HepG2 (cell line): ENCODE measurements around the gene NCKIPSD. TPM values are rescaled to one million over a fixed set of nuclear protein-coding genes. Genes with fewer than 3 reads are reported as not detected.

Source experiments
- AKAP8 ChIP-seq: sonication (generic); formaldehyde crosslinking; IDR thresholded peaks from 2 replicates; pipeline ENCODE4 v1.5.1; 2020; ENCODE audit warnings: mild to moderate bottlenecking, missing genetic modification reagents
- CHCHD3 ChIP-seq: sonication (generic); formaldehyde crosslinking; IDR thresholded peaks from 2 replicates; pipeline ENCODE4 v1.8.0; 2022; ENCODE audit warnings: mild to moderate bottlenecking, missing genetic modification reagents, moderate library complexity
- E2F5 ChIP-seq: sonication (generic); formaldehyde crosslinking; conservative IDR thresholded peaks from 2 replicates; pipeline ENCODE4 v1.4.0; 2020; ENCODE audit warnings: missing genetic modification reagents
- ELF3 ChIP-seq: IDR thresholded peaks from 2 replicates; pipeline ENCODE4 v1.6.1; 2016; ENCODE audit warnings: missing genetic modification reagents, missing compliant biosample characterization
- FOXC1 ChIP-seq: sonication (generic); formaldehyde crosslinking; IDR thresholded peaks from 2 replicates; pipeline ENCODE4 v1.8.0; 2022; ENCODE audit warnings: mild to moderate bottlenecking, missing genetic modification reagents, borderline replicate concordance
- MLLT10 ChIP-seq: sonication (generic); formaldehyde crosslinking; IDR thresholded peaks from 2 replicates; pipeline ENCODE4 v1.4.0; 2020; ENCODE audit warnings: missing genetic modification reagents
- NFYB ChIP-seq: sonication (generic); formaldehyde crosslinking; IDR thresholded peaks from 2 replicates; pipeline ENCODE4 v1.4.0; 2020; ENCODE audit warnings: missing genetic modification reagents
- NONO ChIP-seq, 2 experiments: fragments of 450-650 bp in 1 of 2; sonication (generic) in 1 of 2; formaldehyde crosslinking in 1 of 2; IDR thresholded peaks in 1 of 2; conservative IDR thresholded peaks in 1 of 2; 2 replicates each; pipeline versions ENCODE4 v1.6.1 to v1.8.0; 2017 to 2022; ENCODE audit warnings: mild to moderate bottlenecking in 1 of 2, missing genetic modification reagents in 1 of 2, moderate library complexity in 1 of 2
- NR3C1 ChIP-seq: sonication (generic); formaldehyde crosslinking; IDR thresholded peaks from 2 replicates; pipeline ENCODE4 v1.4.0; 2020; ENCODE audit warnings: missing genetic modification reagents
- ONECUT2 ChIP-seq: sonication (generic); formaldehyde crosslinking; IDR thresholded peaks from 2 replicates; pipeline ENCODE4 v1.4.0; 2020; ENCODE audit warnings: missing genetic modification reagents
- POLR2A ChIP-seq, 2 experiments: IDR thresholded peaks; 2 replicates each; pipeline ENCODE4 v1.6.1; 2011; ENCODE audit warnings: low read depth in 2 of 2, low read length in 2 of 2, mild to moderate bottlenecking in 1 of 2, moderate library complexity in 1 of 2; ENCODE audit not compliant: insufficient read depth in 1 of 2
- RFX1 ChIP-seq: fragments of 450-650 bp; IDR thresholded peaks from 2 replicates; pipeline ENCODE4 v1.6.1; 2017
- RXRA ChIP-seq: sonication (generic); formaldehyde crosslinking; IDR thresholded peaks from 2 replicates; pipeline ENCODE4 v1.5.1; 2020; ENCODE audit warnings: missing genetic modification reagents
- SP2 ChIP-seq: sonication (generic); formaldehyde crosslinking; IDR thresholded peaks from 2 replicates; pipeline ENCODE4 v1.5.1; 2020; ENCODE audit warnings: mild to moderate bottlenecking, missing genetic modification reagents
- TFDP2 ChIP-seq: sonication (generic); formaldehyde crosslinking; IDR thresholded peaks from 2 replicates; pipeline ENCODE4 v1.4.0; 2020; ENCODE audit warnings: missing genetic modification reagents
- THAP11 ChIP-seq: IDR thresholded peaks from 2 replicates; pipeline ENCODE4 v1.6.1; 2016; ENCODE audit warnings: missing biosample characterization, missing genetic modification reagents
- ZFP36 ChIP-seq: fragments of 150-350 bp; IDR thresholded peaks from 2 replicates; pipeline ENCODE4 v1.6.1; 2018; ENCODE audit warnings: borderline replicate concordance, low read length, low read depth; ENCODE audit not compliant: partially characterized antibody
- ZMYM4 ChIP-seq: sonication (generic); formaldehyde crosslinking; IDR thresholded peaks from 2 replicates; pipeline ENCODE4 v1.8.1; 2023; ENCODE audit warnings: mild to moderate bottlenecking, missing genetic modification reagents
- ZNF253 ChIP-seq: sonication (generic); formaldehyde crosslinking; IDR thresholded peaks from 2 replicates; pipeline ENCODE4 v1.8.0; 2022; ENCODE audit warnings: mild to moderate bottlenecking, missing genetic modification reagents, borderline replicate concordance
- ZNF256 ChIP-seq: sonication (generic); formaldehyde crosslinking; conservative IDR thresholded peaks from 2 replicates; pipeline ENCODE4 v1.4.0; 2020; ENCODE audit warnings: missing genetic modification reagents
- ZNF263 ChIP-seq: sonication (generic); formaldehyde crosslinking; IDR thresholded peaks from 2 replicates; pipeline ENCODE4 v1.4.0; 2020; ENCODE audit warnings: missing genetic modification reagents
- ZNF292 ChIP-seq: sonication (generic); formaldehyde crosslinking; IDR thresholded peaks from 2 replicates; pipeline ENCODE4 v1.8.1; 2022; ENCODE audit warnings: mild to moderate bottlenecking, low read depth, missing genetic modification reagents, borderline replicate concordance
- ZNF607 ChIP-seq: sonication (generic); formaldehyde crosslinking; IDR thresholded peaks from 2 replicates; pipeline ENCODE4 v1.5.1; 2020; ENCODE audit warnings: missing genetic modification reagents, mild to moderate bottlenecking, borderline replicate concordance
- ZNF816 ChIP-seq: sonication (generic); formaldehyde crosslinking; IDR thresholded peaks from 2 replicates; pipeline ENCODE4 v1.8.0; 2022; ENCODE audit warnings: missing genetic modification reagents, mild to moderate bottlenecking, borderline replicate concordance
- ZNF841 ChIP-seq: sonication (generic); formaldehyde crosslinking; IDR thresholded peaks from 2 replicates; pipeline ENCODE4 v1.8.1; 2023; ENCODE audit warnings: missing genetic modification reagents, borderline replicate concordance
- polyA plus RNA-seq, 8 experiments: library from polyadenylated mRNA; depleted of rRNA in 3 of 8; stranded (reverse) in 7 of 8; unstranded in 1 of 8; fragments of >200 nt; fragmentation: Illumina TruSeq in 4 of 8; extraction: Trizol in 4 of 8; gene quantifications; 2 replicates each; pipeline versions ENCODE4 v1.2.1 to v1.2.3, GENCODE V29; 2011 to 2016; ENCODE audit warnings: low read depth in 4 of 8, missing spikeins in 1 of 8, mixed read lengths in 1 of 8; ENCODE audit not compliant: insufficient read depth in 1 of 8
- total RNA-seq, 5 experiments: library from RNA; depleted of rRNA; stranded (reverse); fragments of >200 nt; fragmentation: Illumina TruSeq; extraction: Trizol; gene quantifications; 2 replicates each; pipeline ENCODE4 v1.2.3, GENCODE V29; 2016; ENCODE audit warnings: low read depth in 1 of 5
- TF ChIP-seq, protein P1 (sequence below): IDR thresholded peaks from 2 replicates; pipeline ENCODE4 v1.6.1; 2012; ENCODE audit warnings: inconsistent platforms
- TF ChIP-seq, protein P2 (sequence below): sonication (generic); formaldehyde crosslinking; IDR thresholded peaks from 2 replicates; pipeline ENCODE4 v1.4.0; 2020; ENCODE audit warnings: missing genetic modification reagents, borderline replicate concordance
- TF ChIP-seq, protein P3 (sequence below): sonication (generic); formaldehyde crosslinking; IDR thresholded peaks from 2 replicates; pipeline ENCODE4 v1.4.0; 2020; ENCODE audit warnings: mild to moderate bottlenecking, missing genetic modification reagents

NCKIPSD gene
- total and polyA plus RNA-seq, 2 of the 13 experiments (the other 11 are each of a cell fraction or from before 2014, with no cell fraction given), result 13.5 to 35.2 TPM

- TF ChIP-seq, protein P1, sequence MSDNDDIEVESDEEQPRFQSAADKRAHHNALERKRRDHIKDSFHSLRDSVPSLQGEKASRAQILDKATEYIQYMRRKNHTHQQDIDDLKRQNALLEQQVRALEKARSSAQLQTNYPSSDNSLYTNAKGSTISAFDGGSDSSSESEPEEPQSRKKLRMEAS, result peak; percentile 30; the same call in 1 of the 2 replicates
- TF ChIP-seq NONO (IDR thresholded peaks at IDR 0.05), result no peak
- peak; percentile 71 for TF ChIP-seq NONO (CRISPR knock-in tag; conservative IDR thresholded peaks at IDR 0.05)
- no peak for TF ChIP-seq ZNF841
- TF ChIP-seq ZNF292 (CRISPR knock-in tag), result no peak
- peak; percentile 74 for TF ChIP-seq ELF3 (CRISPR knock-in tag)
- TF ChIP-seq POLR2A (IDR thresholded peaks at IDR 0.05; ENCODE audit: insufficient read depth in 1 of 2, low read depth in 2 of 2, low read length in 2 of 2), result peak; percentile 79 to 96
- no peak for TF ChIP-seq ZNF816 (CRISPR knock-in tag)
- 0 out of 2 replicates have a peak, but pooled peaks have one; percentile 28 for TF ChIP-seq FOXC1 (CRISPR knock-in tag)
- no peak for TF ChIP-seq MLLT10 (CRISPR knock-in tag)
- no peak for TF ChIP-seq NR3C1 (CRISPR knock-in tag)
- TF ChIP-seq THAP11 (CRISPR knock-in tag), result peak; percentile 85
- TF ChIP-seq NFYB (CRISPR knock-in tag), result peak; percentile 92
- peak; percentile 68 for TF ChIP-seq SP2
- TF ChIP-seq ONECUT2 (CRISPR knock-in tag), result 0 out of 2 replicates have a peak, but pooled peaks have one; percentile 12
- TF ChIP-seq ZMYM4, result peak; percentile 87
- TF ChIP-seq TFDP2, result peak; percentile 37; the same call in 1 of the 2 replicates
- no peak for TF ChIP-seq AKAP8 (CRISPR knock-in tag)
- TF ChIP-seq ZFP36, result no peak
- no peak for TF ChIP-seq ZNF253 (CRISPR knock-in tag)
- TF ChIP-seq ZNF263 (CRISPR knock-in tag), result 0 out of 2 replicates have a peak, but pooled peaks have one; percentile 10
- peak; percentile 77 for TF ChIP-seq RFX1
- TF ChIP-seq, protein P2, sequence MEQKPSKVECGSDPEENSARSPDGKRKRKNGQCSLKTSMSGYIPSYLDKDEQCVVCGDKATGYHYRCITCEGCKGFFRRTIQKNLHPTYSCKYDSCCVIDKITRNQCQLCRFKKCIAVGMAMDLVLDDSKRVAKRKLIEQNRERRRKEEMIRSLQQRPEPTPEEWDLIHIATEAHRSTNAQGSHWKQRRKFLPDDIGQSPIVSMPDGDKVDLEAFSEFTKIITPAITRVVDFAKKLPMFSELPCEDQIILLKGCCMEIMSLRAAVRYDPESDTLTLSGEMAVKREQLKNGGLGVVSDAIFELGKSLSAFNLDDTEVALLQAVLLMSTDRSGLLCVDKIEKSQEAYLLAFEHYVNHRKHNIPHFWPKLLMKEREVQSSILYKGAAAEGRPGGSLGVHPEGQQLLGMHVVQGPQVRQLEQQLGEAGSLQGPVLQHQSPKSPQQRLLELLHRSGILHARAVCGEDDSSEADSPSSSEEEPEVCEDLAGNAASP (CRISPR knock-in tag), result peak; percentile 11; the same call in 1 of the 2 replicates
- TF ChIP-seq ZNF256, result no peak
- no peak for TF ChIP-seq E2F5 (CRISPR knock-in tag)
- peak; percentile 50; the same call in 1 of the 2 replicates for TF ChIP-seq RXRA (CRISPR knock-in tag)
- TF ChIP-seq ZNF607 (CRISPR knock-in tag), result peak; percentile 72; the same call in 1 of the 2 replicates
- TF ChIP-seq, protein P3, sequence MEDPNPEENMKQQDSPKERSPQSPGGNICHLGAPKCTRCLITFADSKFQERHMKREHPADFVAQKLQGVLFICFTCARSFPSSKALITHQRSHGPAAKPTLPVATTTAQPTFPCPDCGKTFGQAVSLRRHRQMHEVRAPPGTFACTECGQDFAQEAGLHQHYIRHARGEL (CRISPR knock-in tag), result no peak
- TF ChIP-seq CHCHD3 (CRISPR knock-in tag), result no peak
Measured at GRCh38 chr3:48716982-48717746, 31.4 kb upstream of the NCKIPSD start, which contains the start of gene IP6K2 (continued).
